Ammon's horn (tissue), 1 donor: ENCODE results near the gene PSD4.

ENCODE experiments used
- DNase-seq: peaks from one replicate; pipeline ENCODE4 v3.0.0-alpha.2; 2016; ENCODE audit warnings: low spot score

The PSD4 gene

GRCh38 chr2:113207021-113207420, 33.2 kb downstream of the PSD4 start:
- no peak for DNase-seq

GRCh38 chr2:113208396-113208795, 34.6 kb downstream of the PSD4 start:
- no peak for DNase-seq

GRCh38 chr2:113209011-113209645, 35.4 kb downstream of the PSD4 start:
- DNase-seq = no peak

- DNase-seq = no peak
These were observed 35.9 kb downstream of the PSD4 start for GRCh38 chr2:113209646-113210171.

- no peak for DNase-seq
These were observed 37.7 kb downstream of the PSD4 start for GRCh38 chr2:113211226-113212105.

GRCh38 chr2:113212245-113213060, 38.7 kb downstream of the PSD4 start:
- DNase-seq = no peak

- no peak for DNase-seq
These were observed 39.5 kb downstream of the PSD4 start for GRCh38 chr2:113213061-113213930.

GRCh38 chr2:113214141-113214540, 40.4 kb downstream of the PSD4 start:
- no peak for DNase-seq

- no peak for DNase-seq
These were observed 41.3 kb downstream of the PSD4 start for GRCh38 chr2:113215056-113215455.

GRCh38 chr2:113216321-113216720, 42.5 kb downstream of the PSD4 start:
- no peak for DNase-seq

GRCh38 chr2:113216891-113217454, 43.2 kb downstream of the PSD4 start:
- DNase-seq = no peak

GRCh38 chr2:113217455-113218282, 43.9 kb downstream of the PSD4 start:
- DNase-seq = no peak

GRCh38 chr2:113218283-113219091, 44.7 kb downstream of the PSD4 start:
- DNase-seq = no peak

- DNase-seq = no peak
These were observed 45.3 kb downstream of the PSD4 start for GRCh38 chr2:113219092-113219441.

- DNase-seq = no peak
These were observed 45.7 kb downstream of the PSD4 start for GRCh38 chr2:113219525-113219888.

GRCh38 chr2:113219889-113220641, 46.3 kb downstream of the PSD4 start:
- DNase-seq = no peak

GRCh38 chr2:113220970-113221708, 47.4 kb downstream of the PSD4 start:
- no peak for DNase-seq

- DNase-seq = no peak
These were observed 48.1 kb downstream of the PSD4 start for GRCh38 chr2:113221846-113222245.
